Measurements from ENCODE around the gene ARHGAP15.

GRCh38 chr2:143499061-143499460 is 369.8 kb downstream of the ARHGAP15 start:
- TF ChIP-seq CTCF (IDR thresholded peaks at IDR 0.05), result no peak
- TF ChIP-seq SIN3A (IDR thresholded peaks at IDR 0.05; ENCODE audit: borderline replicate concordance, insufficient read depth, low read depth, low read length), result no peak
- TF ChIP-seq POLR2AphosphoS5 (IDR thresholded peaks at IDR 0.05; ENCODE audit: low read depth, low read length), result no peak
- TF ChIP-seq, protein P1, sequence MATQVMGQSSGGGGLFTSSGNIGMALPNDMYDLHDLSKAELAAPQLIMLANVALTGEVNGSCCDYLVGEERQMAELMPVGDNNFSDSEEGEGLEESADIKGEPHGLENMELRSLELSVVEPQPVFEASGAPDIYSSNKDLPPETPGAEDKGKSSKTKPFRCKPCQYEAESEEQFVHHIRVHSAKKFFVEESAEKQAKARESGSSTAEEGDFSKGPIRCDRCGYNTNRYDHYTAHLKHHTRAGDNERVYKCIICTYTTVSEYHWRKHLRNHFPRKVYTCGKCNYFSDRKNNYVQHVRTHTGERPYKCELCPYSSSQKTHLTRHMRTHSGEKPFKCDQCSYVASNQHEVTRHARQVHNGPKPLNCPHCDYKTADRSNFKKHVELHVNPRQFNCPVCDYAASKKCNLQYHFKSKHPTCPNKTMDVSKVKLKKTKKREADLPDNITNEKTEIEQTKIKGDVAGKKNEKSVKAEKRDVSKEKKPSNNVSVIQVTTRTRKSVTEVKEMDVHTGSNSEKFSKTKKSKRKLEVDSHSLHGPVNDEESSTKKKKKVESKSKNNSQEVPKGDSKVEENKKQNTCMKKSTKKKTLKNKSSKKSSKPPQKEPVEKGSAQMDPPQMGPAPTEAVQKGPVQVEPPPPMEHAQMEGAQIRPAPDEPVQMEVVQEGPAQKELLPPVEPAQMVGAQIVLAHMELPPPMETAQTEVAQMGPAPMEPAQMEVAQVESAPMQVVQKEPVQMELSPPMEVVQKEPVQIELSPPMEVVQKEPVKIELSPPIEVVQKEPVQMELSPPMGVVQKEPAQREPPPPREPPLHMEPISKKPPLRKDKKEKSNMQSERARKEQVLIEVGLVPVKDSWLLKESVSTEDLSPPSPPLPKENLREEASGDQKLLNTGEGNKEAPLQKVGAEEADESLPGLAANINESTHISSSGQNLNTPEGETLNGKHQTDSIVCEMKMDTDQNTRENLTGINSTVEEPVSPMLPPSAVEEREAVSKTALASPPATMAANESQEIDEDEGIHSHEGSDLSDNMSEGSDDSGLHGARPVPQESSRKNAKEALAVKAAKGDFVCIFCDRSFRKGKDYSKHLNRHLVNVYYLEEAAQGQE (IDR thresholded peaks at IDR 0.05; ENCODE audit: insufficient read depth in 1 of 2, low read depth in 2 of 2, low read length in 1 of 2), result no peak
